Spleen (tissue), 3 donors: ENCODE measurements around the gene CNOT11.

ENCODE experiments used
- POLR2A ChIP-seq, 3 donors: fragments of 450-650 bp; IDR thresholded peaks; one replicate each; pipeline ENCODE4 v1.5.1; 2017; ENCODE audit warnings: antibody characterized with exemption in 3 of 3, mild to moderate bottlenecking in 1 of 3
- POLR2AphosphoS5 ChIP-seq, 3 donors: sonication (generic); formaldehyde crosslinking; IDR thresholded peaks; one replicate each; pipeline ENCODE4 v1.5.1; 2017; ENCODE audit warnings: antibody characterized with exemption in 3 of 3

DNA sequence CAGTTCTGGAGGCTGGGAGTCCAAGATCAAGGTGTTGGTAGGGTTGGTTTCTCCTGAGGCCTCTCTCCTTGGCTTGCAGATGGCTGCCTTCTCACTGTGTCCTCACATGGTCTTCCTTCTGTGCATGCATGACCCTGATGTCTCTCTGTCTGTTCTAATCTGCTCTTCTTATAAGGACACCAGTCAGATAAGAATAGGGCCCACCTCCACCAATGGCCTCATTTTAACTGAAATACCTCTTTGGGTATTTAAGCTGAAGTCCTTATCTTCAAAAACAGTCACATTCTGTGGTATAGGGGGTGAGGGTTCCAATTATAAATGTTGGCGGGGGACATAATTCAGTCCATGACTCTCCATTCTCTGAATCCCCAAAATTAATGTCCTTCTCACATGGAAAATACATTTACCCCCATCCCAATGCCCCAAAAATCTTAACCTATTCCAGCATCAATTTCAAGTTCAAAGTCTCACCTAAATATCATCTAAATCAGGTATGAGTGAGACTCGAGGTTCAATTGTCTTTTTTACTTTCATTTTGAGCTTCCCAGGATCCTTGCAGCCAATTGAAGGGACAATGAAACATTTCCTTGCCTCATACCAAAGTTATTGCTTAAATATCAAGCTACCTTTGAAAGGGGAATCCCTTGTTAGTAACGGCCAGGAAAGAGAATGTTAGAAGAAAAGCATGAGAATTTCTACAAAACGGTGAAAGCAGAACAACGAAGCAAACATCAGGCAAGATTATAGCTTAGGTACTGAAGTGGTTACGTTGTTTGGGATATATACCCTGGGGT lies 20.6 kb upstream of the CNOT11 start:
- TF ChIP-seq POLR2A (IDR thresholded peaks at IDR 0.05) (no peak), POLR2AphosphoS5 (IDR thresholded peaks at IDR 0.05) (no peak)
